ENCODE measurements around the gene DTNA. TPM values are rescaled to one million over a fixed set of nuclear protein-coding genes. Genes with fewer than 3 reads are reported as not detected.

Gene DTNA
- polyA plus RNA-seq, 3 donors: 10.7 to 21.1 (median 15.2) TPM

- no peak overlapping the region for H3K27ac ChIP-seq (ENCODE audit: low read depth, low read length)
- WGBS, 3 donors: 88 to 92% (median 90%) methylated on average over 5 of the region's 5 CpGs
Observed at GRCh38 chr18:34754300-34754699, 44.2 kb downstream of the DTNA start.

- H3K27ac ChIP-seq (ENCODE audit: low read depth, low read length): no peak overlapping the region
- 62 to 74% (median 69%) methylated on average over 5 of the region's 5 CpGs for WGBS, 3 donors
Observed at GRCh38 chr18:34757666-34758065, 47.6 kb downstream of the DTNA start.

DNA sequence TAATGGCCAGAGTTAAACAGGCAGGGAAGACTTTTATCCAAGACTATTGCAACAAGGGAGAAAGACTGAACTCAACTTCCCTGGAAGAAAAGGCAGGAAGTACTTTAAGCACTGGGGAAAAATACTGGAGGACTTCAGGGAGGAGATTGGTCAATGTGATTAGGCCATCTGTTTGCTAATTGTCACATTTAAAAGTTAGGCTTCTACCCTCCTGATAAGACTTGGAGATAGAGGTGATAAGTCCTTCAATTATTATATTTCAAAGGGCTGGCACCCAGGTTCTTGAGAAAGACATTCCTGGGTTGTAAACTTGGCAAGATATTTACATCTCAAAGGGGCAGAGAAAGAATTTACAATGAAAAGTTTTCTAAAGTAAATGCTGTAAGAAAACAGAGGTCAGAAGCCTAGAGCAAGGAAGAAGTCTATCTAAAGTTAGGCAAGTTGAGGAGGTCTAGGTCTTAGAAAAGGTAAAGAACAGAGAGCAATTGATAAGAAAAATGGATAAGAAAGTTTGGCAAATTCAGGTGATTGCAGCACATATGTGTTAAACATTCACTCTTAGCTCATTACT is 48.4 kb downstream of the DTNA start:
- no peak overlapping the region for H3K27ac ChIP-seq (ENCODE audit: low read depth, low read length)

GRCh38 chr18:34760444-34760843 is 50.3 kb downstream of the DTNA start:
- no peak overlapping the region for H3K27ac ChIP-seq (ENCODE audit: low read depth, low read length)
- WGBS, 3 donors: 69 to 74% (median 70%) methylated on average over 4 of the region's 4 CpGs

- H3K27ac ChIP-seq (ENCODE audit: low read depth, low read length): no peak overlapping the region
- WGBS, 3 donors: 75 to 84% (median 79%) methylated on average over 4 of the region's 4 CpGs
Observed at GRCh38 chr18:34764451-34764850, 54.4 kb downstream of the DTNA start.

- no peak overlapping the region for H3K27ac ChIP-seq (ENCODE audit: low read depth, low read length)
- WGBS, 3 donors: 90 to 97% (median 94%) methylated on average over 1 of the region's 1 CpG
Observed at GRCh38 chr18:34767601-34768027, 57.5 kb downstream of the DTNA start.

GRCh38 chr18:34771958-34772357 is 61.9 kb downstream of the DTNA start:
- H3K27ac ChIP-seq (ENCODE audit: low read depth, low read length): no peak overlapping the region
- WGBS, 3 donors: 88 to 94% (median 89%) methylated on average over 1 of the region's 1 CpG

GRCh38 chr18:34772887-34773286 is 62.8 kb downstream of the DTNA start:
- WGBS, 3 donors: 38 to 70% (median 45%) methylated on average over 2 of the region's 2 CpGs
- H3K27ac ChIP-seq (ENCODE audit: low read depth, low read length): no peak overlapping the region

DNA sequence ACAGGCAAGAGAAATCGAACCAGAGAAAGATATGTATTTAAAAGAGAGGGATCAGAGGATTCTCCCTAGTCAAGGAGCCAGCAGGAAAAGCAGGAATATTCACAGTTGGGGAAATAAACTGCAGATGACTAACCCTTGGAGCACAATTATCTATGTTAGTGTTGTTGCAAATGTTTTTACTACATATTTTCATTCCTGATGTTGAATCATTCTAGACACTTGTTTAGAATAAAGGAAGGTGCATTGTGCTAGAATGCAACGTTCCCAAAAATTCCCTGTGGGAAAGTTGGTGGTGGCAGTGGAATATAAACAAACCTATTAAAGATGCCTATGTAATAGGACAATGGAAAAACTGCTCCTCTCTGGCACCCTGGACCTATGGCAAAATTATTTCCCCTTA is 63.3 kb downstream of the DTNA start:
- WGBS, 3 donors: 30 to 45% (median 40%) methylated on average over 2 of the region's 2 CpGs
- no peak overlapping the region for H3K27ac ChIP-seq (ENCODE audit: low read depth, low read length)

DNA sequence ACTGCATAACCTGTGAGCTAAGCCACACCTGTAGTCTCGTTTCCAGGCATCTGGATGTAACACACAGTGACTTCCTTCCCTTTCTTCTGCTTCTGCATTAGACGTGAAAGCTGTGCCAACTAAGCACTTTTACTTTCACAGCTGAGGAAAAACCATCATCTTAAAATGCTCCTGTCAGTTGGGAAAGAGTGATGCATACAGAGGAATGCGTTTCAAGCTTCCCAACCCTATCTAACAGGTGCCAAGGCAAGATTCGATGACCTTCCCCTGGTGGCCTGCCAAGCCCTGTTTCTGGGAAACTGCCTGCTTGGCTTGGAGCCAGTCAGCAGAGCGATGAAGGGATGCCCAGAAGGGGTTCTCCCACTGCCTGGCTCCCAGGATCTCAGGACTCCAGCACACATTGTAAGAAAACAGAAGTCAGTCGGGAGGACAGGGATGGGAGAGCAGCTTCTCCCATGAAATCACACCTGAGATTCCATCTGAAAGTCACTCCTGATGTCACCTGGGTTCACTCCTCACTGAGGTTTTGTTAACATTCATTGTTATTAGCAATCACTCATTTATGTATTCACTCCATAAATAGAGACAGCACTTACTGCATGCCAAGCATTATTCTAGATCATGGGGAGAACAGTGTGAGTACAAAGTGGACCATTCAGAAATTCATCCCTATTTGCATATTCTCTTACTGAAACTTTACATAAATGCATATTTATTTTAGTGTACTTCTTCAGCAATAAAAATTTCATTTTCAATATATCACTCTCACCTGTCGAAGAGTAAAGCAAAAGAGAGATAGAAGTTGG is 64.1 kb downstream of the DTNA start:
- no peak overlapping the region for H3K27ac ChIP-seq (ENCODE audit: low read depth, low read length)
- 27 to 31% (median 27%) methylated on average over 7 of the region's 7 CpGs for WGBS, 3 donors

- WGBS, 3 donors: 75 to 84% (median 83%) methylated on average over 3 of the region's 3 CpGs
- no peak overlapping the region for H3K27ac ChIP-seq (ENCODE audit: low read depth, low read length)
Observed at GRCh38 chr18:34775461-34775860, 65.4 kb downstream of the DTNA start.

DNA sequence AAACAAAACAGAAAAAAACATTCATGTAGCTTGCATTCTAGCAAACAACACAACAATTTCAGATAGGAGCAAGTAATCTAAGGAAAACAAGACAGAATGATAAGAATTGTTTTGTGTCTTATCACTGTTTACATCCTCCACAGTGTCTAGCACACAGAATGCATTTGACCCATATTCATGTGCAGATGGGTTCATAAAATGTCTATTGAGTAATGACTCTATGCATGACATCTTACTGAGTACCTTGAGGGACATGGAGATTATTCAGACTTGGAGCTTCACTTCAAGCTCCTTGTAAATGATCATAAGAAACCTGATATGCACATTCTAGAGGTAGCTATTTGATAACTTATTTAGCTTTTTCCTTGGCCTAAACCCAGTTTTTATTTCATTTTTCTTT is 69.0 kb downstream of the DTNA start:
- no peak overlapping the region for H3K27ac ChIP-seq (ENCODE audit: low read depth, low read length)

DNA sequence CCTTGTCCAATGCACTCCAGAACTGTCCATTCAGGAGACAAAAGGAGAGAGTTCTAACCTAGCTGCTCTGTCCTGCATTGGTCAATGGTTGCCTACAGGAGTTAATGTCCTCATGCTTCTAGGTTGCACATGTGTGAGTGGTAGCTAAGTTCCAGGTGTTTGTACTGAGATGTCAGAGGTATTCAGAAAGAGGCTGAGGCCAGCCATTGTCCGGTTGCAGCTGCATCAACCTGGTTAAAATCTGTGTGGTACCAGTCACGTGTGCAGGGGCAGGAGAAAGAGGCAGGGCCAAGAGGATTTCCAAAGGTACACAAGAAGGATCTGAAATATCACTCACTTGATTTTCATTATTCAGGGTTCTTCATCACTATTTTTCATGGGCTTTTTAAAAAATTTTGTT is 70.8 kb downstream of the DTNA start:
- H3K27ac ChIP-seq (ENCODE audit: low read depth, low read length): no peak overlapping the region
- WGBS, 3 donors: 88 to 98% (median 91%) methylated on average over 2 of the region's 2 CpGs

GRCh38 chr18:34783501-34783900 is 73.4 kb downstream of the DTNA start:
- H3K27ac ChIP-seq (ENCODE audit: low read depth, low read length): no peak overlapping the region
- 48 to 61% (median 58%) methylated on average over 3 of the region's 3 CpGs for WGBS, 3 donors

DNA sequence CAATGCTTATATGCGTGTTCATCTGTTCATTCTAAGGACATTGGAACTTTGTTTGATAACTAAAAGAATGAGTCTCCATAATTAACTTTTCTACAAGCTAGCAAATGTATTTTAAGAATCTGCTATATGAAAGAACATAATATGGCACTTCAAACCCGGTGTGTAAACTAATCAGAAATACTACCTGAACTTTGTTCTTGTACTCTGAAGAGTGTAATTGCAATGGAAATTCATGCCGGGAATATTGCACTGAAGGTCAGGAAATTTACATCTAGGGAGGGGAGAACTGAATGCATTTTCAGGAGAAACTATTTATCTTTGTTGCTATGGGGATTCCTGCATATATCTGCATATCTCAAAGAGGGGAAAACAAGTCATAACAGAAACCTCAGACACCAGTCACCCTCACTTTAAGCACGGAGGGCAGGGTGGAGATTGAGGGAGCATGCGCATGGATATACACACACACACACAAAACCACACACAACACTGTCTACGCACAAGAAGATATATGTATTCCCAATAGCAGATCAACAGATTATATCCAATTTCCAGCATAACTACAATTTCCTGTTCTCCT is 76.2 kb downstream of the DTNA start:
- 72 to 85% (median 73%) methylated on average over 6 of the region's 6 CpGs for WGBS, 3 donors
- no peak overlapping the region for H3K27ac ChIP-seq (ENCODE audit: low read depth, low read length)

DNA sequence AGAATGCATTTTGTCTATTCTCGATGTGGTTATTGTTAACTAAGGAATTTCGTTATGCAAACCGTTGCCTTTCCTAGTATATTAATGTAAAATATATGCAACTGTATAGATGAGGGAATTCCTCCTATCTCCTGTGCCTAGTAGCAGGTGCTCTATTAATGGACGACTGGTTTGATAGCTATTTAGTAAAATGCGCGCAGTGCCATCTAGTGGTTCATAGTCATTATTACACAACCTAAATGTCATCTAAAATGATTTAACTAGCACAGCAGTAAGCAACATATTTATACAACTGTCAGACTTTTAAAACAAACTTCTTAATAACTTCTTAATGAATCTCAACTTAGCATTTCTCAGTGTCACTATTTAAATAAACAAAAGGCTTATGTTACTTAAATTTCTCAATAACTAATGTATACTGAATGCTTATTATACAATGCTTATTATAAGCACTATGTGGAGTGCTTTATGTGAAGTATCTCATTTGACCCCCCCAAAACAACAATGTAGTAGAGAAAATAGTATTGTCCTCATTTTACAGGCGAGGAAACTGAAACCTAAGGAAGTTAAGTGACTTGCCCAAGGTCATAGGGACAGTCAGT is 77.9 kb downstream of the DTNA start:
- H3K27ac ChIP-seq (ENCODE audit: low read depth, low read length): no peak overlapping the region

GRCh38 chr18:34789768-34790344 is 79.8 kb downstream of the DTNA start:
- whole genome bisulfite sequencing, 3 donors: 72 to 93% (median 76%) methylated on average over 2 of the region's 2 CpGs
- H3K27ac ChIP-seq (ENCODE audit: low read depth, low read length): no peak overlapping the region

More for the DNA sequence above, 77.9 kb downstream of the DTNA start:
- 9 to 11% (median 11%) methylated on average over 7 of the region's 7 CpGs for WGBS, 3 donors

GRCh38 chr18:34794348-34794747 is 84.2 kb downstream of the DTNA start:
- no peak overlapping the region for H3K27ac ChIP-seq (ENCODE audit: low read depth, low read length)
- 80 to 93% (median 88%) methylated on average over 3 of the region's 3 CpGs for WGBS, 3 donors

DNA sequence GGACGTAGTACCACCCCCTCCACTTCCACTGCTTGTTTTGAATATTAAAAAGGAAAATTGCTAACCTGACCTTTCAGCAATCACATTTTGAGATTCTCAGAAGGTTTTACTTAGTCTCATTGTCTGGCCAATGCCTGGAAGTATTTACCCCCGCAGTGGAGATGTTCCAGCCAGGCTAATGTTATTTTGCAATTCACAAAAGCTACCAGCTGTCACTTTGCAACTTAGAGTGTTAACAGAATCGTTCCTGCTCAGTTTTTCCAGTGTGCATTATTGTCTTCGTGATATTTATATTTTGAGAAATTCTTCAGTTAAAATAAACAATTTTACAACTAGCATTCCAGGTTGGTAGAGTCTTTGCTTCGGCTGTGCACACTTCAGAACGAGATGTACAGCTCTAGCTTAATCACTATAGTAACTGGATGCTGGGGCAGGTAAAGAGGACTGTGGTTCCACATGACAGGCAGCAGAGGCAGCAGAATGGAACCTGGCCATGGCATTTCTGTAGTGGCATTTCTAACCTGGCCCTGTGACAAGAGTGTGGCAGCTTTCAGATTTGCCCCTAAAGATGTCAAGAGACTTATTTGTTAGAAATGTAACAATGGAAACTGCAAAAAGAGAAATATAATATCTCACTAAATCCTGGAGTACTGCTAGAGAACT is 85.1 kb downstream of the DTNA start:
- WGBS, 3 donors: 64 to 78% (median 72%) methylated on average over 6 of the region's 6 CpGs
- H3K27ac ChIP-seq (ENCODE audit: low read depth, low read length): no peak overlapping the region

Data from adipose tissue (tissue), 3 donors.